Measurements from ENCODE around the gene AK9.

GRCh38 chr6:109580519-109580918 lies 110.5 kb downstream of the AK9 start:
- TF ChIP-seq CTCF (IDR thresholded peaks at IDR 0.05; ENCODE audit: low read length): no peak
- no peak for TF ChIP-seq EZH2 (IDR thresholded peaks at IDR 0.05; ENCODE audit: borderline replicate concordance, low read length)
